HepG2 (cell line): ENCODE results near the gene CPNE1. TPM values are rescaled to one million over a fixed set of nuclear protein-coding genes. Genes with fewer than 3 reads are reported as not detected.

Experiments
- HDAC2 ChIP-seq: sonication (generic); formaldehyde crosslinking; IDR thresholded peaks from 2 replicates; pipeline ENCODE4 v1.4.0; 2020; ENCODE audit warnings: missing genetic modification reagents
- IRF1 ChIP-seq: sonication (generic); formaldehyde crosslinking; IDR thresholded peaks from 2 replicates; pipeline ENCODE4 v1.4.0; 2020; ENCODE audit warnings: low read depth, mild to moderate bottlenecking, missing genetic modification reagents
- IRF2 ChIP-seq: IDR thresholded peaks from 2 replicates; pipeline ENCODE4 v1.6.1; 2018; ENCODE audit warnings: missing genetic modification reagents, missing compliant biosample characterization
- KAT8 ChIP-seq: IDR thresholded peaks from 2 replicates; pipeline ENCODE4 v1.6.1; 2016; ENCODE audit warnings: missing genetic modification reagents, missing compliant biosample characterization
- MIER2 ChIP-seq: IDR thresholded peaks from 2 replicates; pipeline ENCODE4 v1.6.1; 2016; ENCODE audit warnings: missing biosample characterization, missing genetic modification reagents
- NFE2 ChIP-seq: sonication (generic); formaldehyde crosslinking; IDR thresholded peaks from 2 replicates; pipeline ENCODE4 v1.4.0; 2020; ENCODE audit warnings: missing genetic modification reagents
- NFYB ChIP-seq: sonication (generic); formaldehyde crosslinking; IDR thresholded peaks from 2 replicates; pipeline ENCODE4 v1.4.0; 2020; ENCODE audit warnings: missing genetic modification reagents
- ZFAT ChIP-seq: sonication (generic); formaldehyde crosslinking; conservative IDR thresholded peaks from 2 replicates; pipeline ENCODE4 v1.8.1; 2023; ENCODE audit warnings: missing genetic modification reagents, inconsistent platforms
- ZNF292 ChIP-seq: sonication (generic); formaldehyde crosslinking; IDR thresholded peaks from 2 replicates; pipeline ENCODE4 v1.8.1; 2022; ENCODE audit warnings: mild to moderate bottlenecking, low read depth, missing genetic modification reagents, borderline replicate concordance
- polyA plus RNA-seq, 8 experiments: library from polyadenylated mRNA; depleted of rRNA in 3 of 8; stranded (reverse) in 7 of 8; unstranded in 1 of 8; fragments of >200 nt; fragmentation: Illumina TruSeq in 4 of 8; extraction: Trizol in 4 of 8; gene quantifications; 2 replicates each; pipeline versions ENCODE4 v1.2.1 to v1.2.3, GENCODE V29; 2011 to 2016; ENCODE audit warnings: low read depth in 4 of 8, missing spikeins in 1 of 8, mixed read lengths in 1 of 8; ENCODE audit not compliant: insufficient read depth in 1 of 8
- total RNA-seq, 5 experiments: library from RNA; depleted of rRNA; stranded (reverse); fragments of >200 nt; fragmentation: Illumina TruSeq; extraction: Trizol; gene quantifications; 2 replicates each; pipeline ENCODE4 v1.2.3, GENCODE V29; 2016; ENCODE audit warnings: low read depth in 1 of 5
- TF ChIP-seq, protein P1 (sequence below): sonication (generic); formaldehyde crosslinking; IDR thresholded peaks from 2 replicates; pipeline ENCODE4 v1.4.0; 2020; ENCODE audit warnings: mild to moderate bottlenecking, missing genetic modification reagents
- TF ChIP-seq, protein P2 (sequence below): sonication (generic); formaldehyde crosslinking; IDR thresholded peaks from 2 replicates; pipeline ENCODE4; 2020; ENCODE audit warnings: missing genetic modification reagents, mild to moderate bottlenecking, borderline replicate concordance
- TF ChIP-seq, protein P3 (sequence below), 2 experiments: sonication (generic) in 1 of 2; formaldehyde crosslinking in 1 of 2; IDR thresholded peaks; 2 replicates each; pipeline versions ENCODE4 v1.4.0 to v1.6.1; 2016 to 2020; ENCODE audit warnings: borderline replicate concordance in 1 of 2, low read depth in 1 of 2, mild to moderate bottlenecking in 1 of 2, missing genetic modification reagents in 1 of 2
- TF ChIP-seq, protein P4 (sequence below): sonication (generic); formaldehyde crosslinking; conservative IDR thresholded peaks from 2 replicates; pipeline ENCODE4 v1.4.0; 2020; ENCODE audit warnings: missing genetic modification reagents

Gene CPNE1
- total and polyA plus RNA-seq, 2 of the 13 experiments (the other 11 are each of a cell fraction or from before 2014, with no cell fraction given), result 408 to 431 TPM

GRCh38 chr20:35615667-35616464 is 48.8 kb downstream of the CPNE1 start, which contains the start of gene SPAG4 (continued):
- TF ChIP-seq, protein P1, sequence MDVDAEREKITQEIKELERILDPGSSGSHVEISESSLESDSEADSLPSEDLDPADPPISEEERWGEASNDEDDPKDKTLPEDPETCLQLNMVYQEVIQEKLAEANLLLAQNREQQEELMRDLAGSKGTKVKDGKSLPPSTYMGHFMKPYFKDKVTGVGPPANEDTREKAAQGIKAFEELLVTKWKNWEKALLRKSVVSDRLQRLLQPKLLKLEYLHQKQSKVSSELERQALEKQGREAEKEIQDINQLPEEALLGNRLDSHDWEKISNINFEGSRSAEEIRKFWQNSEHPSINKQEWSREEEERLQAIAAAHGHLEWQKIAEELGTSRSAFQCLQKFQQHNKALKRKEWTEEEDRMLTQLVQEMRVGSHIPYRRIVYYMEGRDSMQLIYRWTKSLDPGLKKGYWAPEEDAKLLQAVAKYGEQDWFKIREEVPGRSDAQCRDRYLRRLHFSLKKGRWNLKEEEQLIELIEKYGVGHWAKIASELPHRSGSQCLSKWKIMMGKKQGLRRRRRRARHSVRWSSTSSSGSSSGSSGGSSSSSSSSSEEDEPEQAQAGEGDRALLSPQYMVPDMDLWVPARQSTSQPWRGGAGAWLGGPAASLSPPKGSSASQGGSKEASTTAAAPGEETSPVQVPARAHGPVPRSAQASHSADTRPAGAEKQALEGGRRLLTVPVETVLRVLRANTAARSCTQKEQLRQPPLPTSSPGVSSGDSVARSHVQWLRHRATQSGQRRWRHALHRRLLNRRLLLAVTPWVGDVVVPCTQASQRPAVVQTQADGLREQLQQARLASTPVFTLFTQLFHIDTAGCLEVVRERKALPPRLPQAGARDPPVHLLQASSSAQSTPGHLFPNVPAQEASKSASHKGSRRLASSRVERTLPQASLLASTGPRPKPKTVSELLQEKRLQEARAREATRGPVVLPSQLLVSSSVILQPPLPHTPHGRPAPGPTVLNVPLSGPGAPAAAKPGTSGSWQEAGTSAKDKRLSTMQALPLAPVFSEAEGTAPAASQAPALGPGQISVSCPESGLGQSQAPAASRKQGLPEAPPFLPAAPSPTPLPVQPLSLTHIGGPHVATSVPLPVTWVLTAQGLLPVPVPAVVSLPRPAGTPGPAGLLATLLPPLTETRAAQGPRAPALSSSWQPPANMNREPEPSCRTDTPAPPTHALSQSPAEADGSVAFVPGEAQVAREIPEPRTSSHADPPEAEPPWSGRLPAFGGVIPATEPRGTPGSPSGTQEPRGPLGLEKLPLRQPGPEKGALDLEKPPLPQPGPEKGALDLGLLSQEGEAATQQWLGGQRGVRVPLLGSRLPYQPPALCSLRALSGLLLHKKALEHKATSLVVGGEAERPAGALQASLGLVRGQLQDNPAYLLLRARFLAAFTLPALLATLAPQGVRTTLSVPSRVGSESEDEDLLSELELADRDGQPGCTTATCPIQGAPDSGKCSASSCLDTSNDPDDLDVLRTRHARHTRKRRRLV (CRISPR knock-in tag), result no peak
- 0 out of 2 replicates have a peak, but pooled peaks have one; percentile 19 for TF ChIP-seq IRF2 (CRISPR knock-in tag)
- TF ChIP-seq, protein P2, sequence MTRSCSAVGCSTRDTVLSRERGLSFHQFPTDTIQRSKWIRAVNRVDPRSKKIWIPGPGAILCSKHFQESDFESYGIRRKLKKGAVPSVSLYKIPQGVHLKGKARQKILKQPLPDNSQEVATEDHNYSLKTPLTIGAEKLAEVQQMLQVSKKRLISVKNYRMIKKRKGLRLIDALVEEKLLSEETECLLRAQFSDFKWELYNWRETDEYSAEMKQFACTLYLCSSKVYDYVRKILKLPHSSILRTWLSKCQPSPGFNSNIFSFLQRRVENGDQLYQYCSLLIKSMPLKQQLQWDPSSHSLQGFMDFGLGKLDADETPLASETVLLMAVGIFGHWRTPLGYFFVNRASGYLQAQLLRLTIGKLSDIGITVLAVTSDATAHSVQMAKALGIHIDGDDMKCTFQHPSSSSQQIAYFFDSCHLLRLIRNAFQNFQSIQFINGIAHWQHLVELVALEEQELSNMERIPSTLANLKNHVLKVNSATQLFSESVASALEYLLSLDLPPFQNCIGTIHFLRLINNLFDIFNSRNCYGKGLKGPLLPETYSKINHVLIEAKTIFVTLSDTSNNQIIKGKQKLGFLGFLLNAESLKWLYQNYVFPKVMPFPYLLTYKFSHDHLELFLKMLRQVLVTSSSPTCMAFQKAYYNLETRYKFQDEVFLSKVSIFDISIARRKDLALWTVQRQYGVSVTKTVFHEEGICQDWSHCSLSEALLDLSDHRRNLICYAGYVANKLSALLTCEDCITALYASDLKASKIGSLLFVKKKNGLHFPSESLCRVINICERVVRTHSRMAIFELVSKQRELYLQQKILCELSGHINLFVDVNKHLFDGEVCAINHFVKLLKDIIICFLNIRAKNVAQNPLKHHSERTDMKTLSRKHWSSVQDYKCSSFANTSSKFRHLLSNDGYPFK (CRISPR knock-in tag), result peak; percentile 94
- TF ChIP-seq NFYB (CRISPR knock-in tag), result no peak
- peak; percentile 36 for TF ChIP-seq MIER2
- no peak for TF ChIP-seq IRF1 (CRISPR knock-in tag)
- TF ChIP-seq, protein P3, sequence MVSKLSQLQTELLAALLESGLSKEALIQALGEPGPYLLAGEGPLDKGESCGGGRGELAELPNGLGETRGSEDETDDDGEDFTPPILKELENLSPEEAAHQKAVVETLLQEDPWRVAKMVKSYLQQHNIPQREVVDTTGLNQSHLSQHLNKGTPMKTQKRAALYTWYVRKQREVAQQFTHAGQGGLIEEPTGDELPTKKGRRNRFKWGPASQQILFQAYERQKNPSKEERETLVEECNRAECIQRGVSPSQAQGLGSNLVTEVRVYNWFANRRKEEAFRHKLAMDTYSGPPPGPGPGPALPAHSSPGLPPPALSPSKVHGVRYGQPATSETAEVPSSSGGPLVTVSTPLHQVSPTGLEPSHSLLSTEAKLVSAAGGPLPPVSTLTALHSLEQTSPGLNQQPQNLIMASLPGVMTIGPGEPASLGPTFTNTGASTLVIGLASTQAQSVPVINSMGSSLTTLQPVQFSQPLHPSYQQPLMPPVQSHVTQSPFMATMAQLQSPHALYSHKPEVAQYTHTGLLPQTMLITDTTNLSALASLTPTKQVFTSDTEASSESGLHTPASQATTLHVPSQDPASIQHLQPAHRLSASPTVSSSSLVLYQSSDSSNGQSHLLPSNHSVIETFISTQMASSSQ (IDR thresholded peaks at IDR 0.05; ENCODE audit: low read depth), result no peak
- TF ChIP-seq, protein P3 (CRISPR knock-in tag; IDR thresholded peaks at IDR 0.05; ENCODE audit: borderline replicate concordance), result peak; percentile 61
- TF ChIP-seq, protein P4, sequence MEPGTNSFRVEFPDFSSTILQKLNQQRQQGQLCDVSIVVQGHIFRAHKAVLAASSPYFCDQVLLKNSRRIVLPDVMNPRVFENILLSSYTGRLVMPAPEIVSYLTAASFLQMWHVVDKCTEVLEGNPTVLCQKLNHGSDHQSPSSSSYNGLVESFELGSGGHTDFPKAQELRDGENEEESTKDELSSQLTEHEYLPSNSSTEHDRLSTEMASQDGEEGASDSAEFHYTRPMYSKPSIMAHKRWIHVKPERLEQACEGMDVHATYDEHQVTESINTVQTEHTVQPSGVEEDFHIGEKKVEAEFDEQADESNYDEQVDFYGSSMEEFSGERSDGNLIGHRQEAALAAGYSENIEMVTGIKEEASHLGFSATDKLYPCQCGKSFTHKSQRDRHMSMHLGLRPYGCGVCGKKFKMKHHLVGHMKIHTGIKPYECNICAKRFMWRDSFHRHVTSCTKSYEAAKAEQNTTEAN, result peak; percentile 99
- peak; percentile 4; the same call in 1 of the 2 replicates for TF ChIP-seq ZNF292
- no peak for TF ChIP-seq HDAC2 (CRISPR knock-in tag)
- peak; percentile 77 for TF ChIP-seq KAT8
- TF ChIP-seq NFE2 (CRISPR knock-in tag), result no peak; the same call in 1 of the 2 replicates
- peak; percentile 93; the same call in 1 of the 2 replicates for TF ChIP-seq ZFAT
